GOT3 (cell line): ENCODE measurements around the gene GP1BB.

Experiments used
- DNase-seq: peaks from one replicate; lab custom pipeline; 2025; ENCODE audit warnings: mixed read lengths; lab: John Stamatoyannopoulos, UW

GP1BB gene

GRCh38 chr22:19766511-19767426, 43.4 kb downstream of the GP1BB start:
- no peak for DNase-seq

GRCh38 chr22:19767427-19768341, 44.3 kb downstream of the GP1BB start:
- no peak for DNase-seq

- no peak for DNase-seq
These were observed 46.0 kb downstream of the GP1BB start for GRCh38 chr22:19769393-19769715.

- no peak for DNase-seq
These were observed 47.2 kb downstream of the GP1BB start for GRCh38 chr22:19770349-19771220.

GRCh38 chr22:19772422-19772672, 49.0 kb downstream of the GP1BB start:
- DNase-seq, result no peak

GRCh38 chr22:19772673-19773469, 49.5 kb downstream of the GP1BB start:
- DNase-seq, result no peak

GRCh38 chr22:19773470-19774040, 50.2 kb downstream of the GP1BB start:
- no peak for DNase-seq
